Naive B cell (primary cell): ENCODE results near the gene TFDP1. TPM values are rescaled to one million over a fixed set of nuclear protein-coding genes. Genes with fewer than 3 reads are reported as not detected.

Source experiments
- ATAC-seq, 2 donors: fragments of 150-1000 bp; cut with Tn5 transposase; 2 replicates each; pipeline ENCODE4 v1.10.0; 2021; ENCODE audit warnings: low read depth in 2 of 2, mild to moderate bottlenecking in 2 of 2, moderate library complexity in 2 of 2
- DNase-seq: peaks from one replicate; pipeline ENCODE4 v3.0.0; 2022
- H3K27ac Mint-ChIP-seq, 6 donors: one replicate each; pipeline ENCODE4 v1.8.0; 2020 to 2022; ENCODE audit warnings: mild to moderate bottlenecking in 6 of 6, mixed read lengths in 6 of 6, moderate library complexity in 5 of 6, inconsistent platforms in 2 of 6
- H3K27me3 Mint-ChIP-seq, 3 donors: one replicate each; pipeline ENCODE4 v1.8.0; 2021 to 2022; ENCODE audit warnings: mixed read lengths in 3 of 3, mild to moderate bottlenecking in 1 of 3
- H3K36me3 Mint-ChIP-seq, 2 donors: one replicate each; pipeline ENCODE4 v1.8.0; 2020 to 2022; ENCODE audit warnings: mixed read lengths in 2 of 2, inconsistent platforms in 1 of 2, mild to moderate bottlenecking in 1 of 2
- H3K4me1 Mint-ChIP-seq, 3 donors: one replicate each; pipeline ENCODE4 v1.8.0; 2020 to 2022; ENCODE audit warnings: mixed read lengths in 3 of 3, inconsistent platforms in 1 of 3, mild to moderate bottlenecking in 1 of 3, moderate library complexity in 1 of 3
- H3K4me3 Mint-ChIP-seq, 8 donors: one replicate each; pipeline ENCODE4 v1.8.0; 2020 to 2022; ENCODE audit warnings: mild to moderate bottlenecking in 8 of 8, mixed read lengths in 8 of 8, moderate library complexity in 8 of 8, inconsistent platforms in 2 of 8
- H3K9me3 Mint-ChIP-seq, 7 donors: one replicate each; pipeline ENCODE4 v1.8.0; 2020 to 2022; ENCODE audit warnings: mixed read lengths in 7 of 7, mild to moderate bottlenecking in 5 of 7, inconsistent platforms in 2 of 7, moderate library complexity in 1 of 7
- polyA plus RNA-seq, 6 donors: library from polyadenylated mRNA; unstranded; fragments of 300-500 nt; fragmentation: Illumina TruSeq; gene quantifications; one replicate each; pipeline ENCODE4 v1.2.3, GENCODE V29; 2021; ENCODE audit warnings: low read depth in 6 of 6

The TFDP1 gene
- 10 to 100 TPM; 25.3 to 70.8 (median 42.4) TPM for polyA plus RNA-seq

GRCh38 chr13:113584205-113584869 lies at the start of gene TFDP1:
Gene TFDP1, plus strand, starts transcription at chr13:113584753. Its CDS starts 1,085 bp downstream, at chr13:113585838.
- H3K36me3 Mint-ChIP-seq = peaks cover 0 to 11% of the 10 kb centered on the region in 2 donors
- H3K4me3 Mint-ChIP-seq = peak within 1 kb of the TSS; percentile 82 to 96 (median 88)
- no peaks in the 10 kb centered on the region for H3K9me3 Mint-ChIP-seq
- peaks cover 0 to 6% (median 0%) of the 10 kb centered on the region in 3 donors for H3K27me3 Mint-ChIP-seq
- H3K27ac Mint-ChIP-seq = peak within 1 kb of the TSS in 5 of 6 donors; percentile 27 to 94 (median 67)
- peaks cover 19 to 31% (median 24%) of the 10 kb centered on the region in 3 donors for H3K4me1 Mint-ChIP-seq
- peak; percentile 36 for DNase-seq
- peak; percentile 82 to 89 for ATAC-seq

GRCh38 chr13:113535381-113535781 lies 49.2 kb upstream of the TFDP1 start:
- Mint-ChIP-seq H3K36me3 (peaks cover 11 to 29% of the 10 kb centered on the region in 2 donors), H3K27ac (peak overlapping the region in 1 of 6 donors; percentile 52), H3K27me3 (no peaks in the 10 kb centered on the region), H3K4me3 (no peak overlapping the region), H3K9me3 (no peaks in the 10 kb centered on the region), H3K4me1 (peaks cover 0 to 6% (median 3%) of the 10 kb centered on the region in 3 donors)
- no peak for DNase-seq
- ATAC-seq = no peak

GRCh38 chr13:113536461-113537110 lies 48.0 kb upstream of the TFDP1 start:
- Mint-ChIP-seq H3K9me3 (peaks cover 0 to 8% (median 5%) of the 10 kb centered on the region in 7 donors), H3K27ac (peak overlapping the region in 1 of 6 donors; percentile 76), H3K36me3 (peaks cover 22 to 24% of the 10 kb centered on the region in 2 donors), H3K4me3 (no peak overlapping the region), H3K27me3 (no peaks in the 10 kb centered on the region), H3K4me1 (peaks cover 0 to 6% (median 3%) of the 10 kb centered on the region in 3 donors)
- DNase-seq (no peak), ATAC-seq (no peak)

- no peak for DNase-seq
- Mint-ChIP-seq H3K36me3 (peaks cover 18 to 22% of the 10 kb centered on the region in 2 donors), H3K9me3 (peaks cover 0 to 8% (median 5%) of the 10 kb centered on the region in 7 donors), H3K27ac (no peak overlapping the region), H3K4me3 (no peak overlapping the region), H3K27me3 (no peaks in the 10 kb centered on the region), H3K4me1 (peaks cover 0 to under 1% (median 0%) of the 10 kb centered on the region in 3 donors)
- ATAC-seq = no peak
Measured at GRCh38 chr13:113537205-113537604, 47.3 kb upstream of the TFDP1 start.

- Mint-ChIP-seq H3K27ac (peak overlapping the region in 1 of 6 donors; percentile 61), H3K27me3 (no peaks in the 10 kb centered on the region), H3K4me3 (peak overlapping the region in 1 of 8 donors; percentile 17), H3K9me3 (peaks cover 0 to 8% (median 5%) of the 10 kb centered on the region in 7 donors), H3K36me3 (peaks cover 17 to 22% of the 10 kb centered on the region in 2 donors), H3K4me1 (no peaks in the 10 kb centered on the region)
- DNase-seq (no peak), ATAC-seq (no peak)
Measured at GRCh38 chr13:113537909-113538688, 46.5 kb upstream of the TFDP1 start.

GRCh38 chr13:113538689-113539058 lies 45.9 kb upstream of the TFDP1 start:
- H3K27me3 Mint-ChIP-seq = no peaks in the 10 kb centered on the region
- ATAC-seq (no peak), DNase-seq (no peak)
- H3K9me3 Mint-ChIP-seq = peaks cover 0 to 8% (median 5%) of the 10 kb centered on the region in 7 donors
- peaks cover 0 to 4% (median 3%) of the 10 kb centered on the region in 3 donors for H3K4me1 Mint-ChIP-seq
- H3K4me3 Mint-ChIP-seq = no peak overlapping the region
- H3K36me3 Mint-ChIP-seq = peaks cover 17 to 22% of the 10 kb centered on the region in 2 donors
- no peak overlapping the region for H3K27ac Mint-ChIP-seq

- Mint-ChIP-seq H3K27me3 (no peaks in the 10 kb centered on the region), H3K27ac (no peak overlapping the region), H3K9me3 (peaks cover 0 to 8% (median 5%) of the 10 kb centered on the region in 7 donors), H3K4me3 (no peak overlapping the region), H3K36me3 (peaks cover 17 to 18% of the 10 kb centered on the region in 2 donors), H3K4me1 (peaks cover 0 to 5% (median 3%) of the 10 kb centered on the region in 3 donors)
- ATAC-seq = no peak
- DNase-seq = no peak
Measured at GRCh38 chr13:113539176-113539575, 45.4 kb upstream of the TFDP1 start.

- DNase-seq (no peak), ATAC-seq (no peak)
- no peaks in the 10 kb centered on the region for H3K27me3 Mint-ChIP-seq
- H3K27ac Mint-ChIP-seq = no peak overlapping the region
- peaks cover 17 to 18% of the 10 kb centered on the region in 2 donors for H3K36me3 Mint-ChIP-seq
- no peak overlapping the region for H3K4me3 Mint-ChIP-seq
- peaks cover 0 to 5% (median 3%) of the 10 kb centered on the region in 3 donors for H3K4me1 Mint-ChIP-seq
- H3K9me3 Mint-ChIP-seq = peaks cover 0 to 8% (median 5%) of the 10 kb centered on the region in 7 donors
Measured at GRCh38 chr13:113539822-113540221, 44.7 kb upstream of the TFDP1 start.

- Mint-ChIP-seq H3K4me1 (peaks cover 0 to 5% (median 3%) of the 10 kb centered on the region in 3 donors), H3K36me3 (peaks cover 17 to 18% of the 10 kb centered on the region in 2 donors), H3K27me3 (no peaks in the 10 kb centered on the region), H3K9me3 (peaks cover 0 to 8% (median 5%) of the 10 kb centered on the region in 7 donors), H3K4me3 (no peak overlapping the region), H3K27ac (peak overlapping the region in 2 of 6 donors; percentile 35 to 67)
- no peak for ATAC-seq
- DNase-seq = no peak
Measured at GRCh38 chr13:113540523-113540922, 44.0 kb upstream of the TFDP1 start.

GRCh38 chr13:113542751-113543424 lies 41.7 kb upstream of the TFDP1 start:
- H3K27ac Mint-ChIP-seq = peak overlapping the region in 1 of 6 donors; percentile 41
- ATAC-seq (no peak), DNase-seq (no peak)
- no peaks in the 10 kb centered on the region for H3K27me3 Mint-ChIP-seq
- no peak overlapping the region for H3K4me3 Mint-ChIP-seq
- H3K4me1 Mint-ChIP-seq = peaks cover 0 to 5% (median 3%) of the 10 kb centered on the region in 3 donors
- H3K36me3 Mint-ChIP-seq = peaks cover 9 to 18% of the 10 kb centered on the region in 2 donors
- peaks cover 0 to 8% (median 5%) of the 10 kb centered on the region in 7 donors for H3K9me3 Mint-ChIP-seq

- ATAC-seq (no peak), DNase-seq (no peak)
- Mint-ChIP-seq H3K9me3 (peaks cover 0 to 8% (median 5%) of the 10 kb centered on the region in 7 donors), H3K36me3 (peaks cover 0 to 18% of the 10 kb centered on the region in 2 donors), H3K4me1 (peaks cover 0 to 5% (median 3%) of the 10 kb centered on the region in 3 donors), H3K27ac (peak overlapping the region in 1 of 6 donors; percentile 7), H3K4me3 (peak overlapping the region in 1 of 8 donors; percentile 42), H3K27me3 (no peaks in the 10 kb centered on the region)
Measured at GRCh38 chr13:113544071-113544891, 40.3 kb upstream of the TFDP1 start.

- H3K9me3 Mint-ChIP-seq = peaks cover 0 to 8% (median 5%) of the 10 kb centered on the region in 7 donors
- H3K27me3 Mint-ChIP-seq = no peaks in the 10 kb centered on the region
- H3K27ac Mint-ChIP-seq = peak overlapping the region in 1 of 6 donors; percentile 63
- ATAC-seq = no peak
- peaks cover 0 to 15% of the 10 kb centered on the region in 2 donors for H3K36me3 Mint-ChIP-seq
- H3K4me1 Mint-ChIP-seq = peaks cover 0 to 5% (median 3%) of the 10 kb centered on the region in 3 donors
- DNase-seq = no peak
- no peak overlapping the region for H3K4me3 Mint-ChIP-seq
Measured at GRCh38 chr13:113544896-113545295, 39.7 kb upstream of the TFDP1 start.
